Hepatocyte (in vitro differentiated cells): Measurements from ENCODE around the gene C11orf98.

Experiments
- CTCF ChIP-seq: fragments of 200-600 bp; sonication (generic); IDR thresholded peaks from 2 replicates; pipeline ENCODE4 v1.5.1; 2016; ENCODE audit warnings: antibody characterized with exemption, mild to moderate bottlenecking; ENCODE audit not compliant: poor library complexity
- EZH2 ChIP-seq: fragments of 200-600 bp; sonication (generic); IDR thresholded peaks from 2 replicates; pipeline ENCODE4 v1.6.1; 2016; ENCODE audit warnings: antibody characterized with exemption, mild to moderate bottlenecking, borderline replicate concordance
- EZH2phosphoT487 ChIP-seq: fragments of 200-600 bp; sonication (generic); IDR thresholded peaks from one replicate; pipeline ENCODE4 v1.6.1; 2018; ENCODE audit warnings: antibody characterized with exemption, mild to moderate bottlenecking, low read depth, moderate library complexity; ENCODE audit not compliant: unreplicated experiment, severe bottlenecking

GRCh38 chr11:62680825-62681240 lies 15.8 kb upstream of the C11orf98 start:
- TF ChIP-seq CTCF, result peak; percentile 40
- TF ChIP-seq EZH2phosphoT487, result no peak
- no peak for TF ChIP-seq EZH2
